ENCODE measurements around the gene UPK3A. TPM values are rescaled to one million over a fixed set of nuclear protein-coding genes. Genes with fewer than 3 reads are reported as not detected.

UPK3A gene
- polyA plus RNA-seq (ENCODE audit: insufficient read length in 4 of 4) = 10 to 100 TPM in 1 of 4 donors, 1 to 10 TPM in 2, under 1 TPM in 1; 0.22 to 11.5 (median 3.2) TPM

GRCh38 chr22:45284705-45285262 is at the start of gene UPK3A:
Gene UPK3A (plus strand): TSS chr22:45284949. CDS start chr22:45285014, 65 bp downstream.
- no peak for DNase-seq (ENCODE audit: low read depth in 4 of 4, low spot score in 3 of 4)

- DNase-seq (ENCODE audit: low read depth in 4 of 4, low spot score in 3 of 4) = no peak
Measured at GRCh38 chr22:45235101-45235777, 49.5 kb upstream of the UPK3A start.

- no peak for DNase-seq (ENCODE audit: low read depth in 4 of 4, low spot score in 3 of 4)
Measured at GRCh38 chr22:45235851-45236342, 48.9 kb upstream of the UPK3A start.

GRCh38 chr22:45237065-45237990 is 47.4 kb upstream of the UPK3A start:
- no peak for DNase-seq (ENCODE audit: low read depth in 4 of 4, low spot score in 3 of 4)

- DNase-seq (ENCODE audit: low read depth in 4 of 4, low spot score in 3 of 4) = no peak
Measured at GRCh38 chr22:45238076-45238956, 46.4 kb upstream of the UPK3A start.

GRCh38 chr22:45238957-45239680 is 45.6 kb upstream of the UPK3A start:
- DNase-seq (ENCODE audit: low read depth in 4 of 4, low spot score in 3 of 4) = no peak

GRCh38 chr22:45239681-45240051 is 45.1 kb upstream of the UPK3A start:
- DNase-seq (ENCODE audit: low read depth in 4 of 4, low spot score in 3 of 4) = no peak

- DNase-seq (ENCODE audit: low read depth in 4 of 4, low spot score in 3 of 4) = no peak
Measured at GRCh38 chr22:45240104-45240809, 44.5 kb upstream of the UPK3A start.

GRCh38 chr22:45240810-45241631 is 43.7 kb upstream of the UPK3A start, which contains the start of gene KIAA0930:
Gene KIAA0930 (minus strand): TSS chr22:45240894. CDS start chr22:45240703, 191 bp downstream.
- DNase-seq (ENCODE audit: low read depth in 4 of 4, low spot score in 3 of 4) = peak in 1 of 4 donors; percentile 58

GRCh38 chr22:45242778-45243191 is 42.0 kb upstream of the UPK3A start:
- no peak for DNase-seq (ENCODE audit: low read depth in 4 of 4, low spot score in 3 of 4)

GRCh38 chr22:45244916-45245315 is 39.8 kb upstream of the UPK3A start:
- no peak for DNase-seq (ENCODE audit: low read depth in 4 of 4, low spot score in 3 of 4)

- peak in 2 of 4 donors; percentile 73 to 79 for DNase-seq (ENCODE audit: low read depth in 4 of 4, low spot score in 3 of 4)
Measured at GRCh38 chr22:45246060-45246985, 38.4 kb upstream of the UPK3A start.

GRCh38 chr22:45248832-45249561 is 35.8 kb upstream of the UPK3A start:
- no peak for DNase-seq (ENCODE audit: low read depth in 4 of 4, low spot score in 3 of 4)

GRCh38 chr22:45251825-45252224 is 32.9 kb upstream of the UPK3A start:
- DNase-seq (ENCODE audit: low read depth in 4 of 4, low spot score in 3 of 4) = no peak

GRCh38 chr22:45253039-45253641 is 31.6 kb upstream of the UPK3A start:
- no peak for DNase-seq (ENCODE audit: low read depth in 4 of 4, low spot score in 3 of 4)

GRCh38 chr22:45254388-45254787 is 30.4 kb upstream of the UPK3A start:
- no peak for DNase-seq (ENCODE audit: low read depth in 4 of 4, low spot score in 3 of 4)

Data from left renal pelvis (tissue), 4 donors.